HepG2 (cell line): ENCODE data around the gene HSPB6. TPM values are rescaled to one million over a fixed set of nuclear protein-coding genes. Genes with fewer than 3 reads are reported as not detected.

Experiments used
- AGO2 ChIP-seq: fragments of 200-400 bp; formaldehyde crosslinking; optimal IDR thresholded peaks from 2 replicates; pipeline ENCODE3; 2017; ENCODE audit warnings: mild to moderate bottlenecking, low read depth, low read length, moderate library complexity
- CENPT ChIP-seq: sonication (generic); formaldehyde crosslinking; IDR thresholded peaks from 2 replicates; pipeline ENCODE4 v1.8.0; 2022; ENCODE audit warnings: low read depth, mild to moderate bottlenecking, moderate library complexity, missing genetic modification reagents
- CREB1 ChIP-seq, 2 experiments: fragments of 450-650 bp in 1 of 2; IDR thresholded peaks; 2 replicates each; pipeline ENCODE4 v1.6.1; 2016 to 2017; ENCODE audit warnings: control low read depth in 1 of 2, mild to moderate bottlenecking in 1 of 2, missing compliant biosample characterization in 1 of 2, missing genetic modification characterization in 1 of 2
- FOXA1 ChIP-seq, 2 experiments: fragments of 450-650 bp in 1 of 2; sonication (generic) in 1 of 2; formaldehyde crosslinking in 1 of 2; IDR thresholded peaks; 2 replicates each; pipeline versions ENCODE4 v1.4.0 to v1.6.1; 2016 to 2020; ENCODE audit warnings: missing genetic modification reagents in 1 of 2
- GABPB1 ChIP-seq: IDR thresholded peaks from 2 replicates; pipeline ENCODE4 v1.6.1; 2016; ENCODE audit warnings: mild to moderate bottlenecking, missing genetic modification reagents, moderate library complexity, missing compliant biosample characterization
- GFI1 ChIP-seq: sonication (generic); formaldehyde crosslinking; IDR thresholded peaks from 2 replicates; pipeline ENCODE4 v1.5.0; 2020; ENCODE audit warnings: missing genetic modification reagents, mild to moderate bottlenecking, borderline replicate concordance
- HNF4A ChIP-seq: sonication (generic); formaldehyde crosslinking; IDR thresholded peaks from 2 replicates; pipeline ENCODE4 v1.4.0; 2020; ENCODE audit warnings: missing genetic modification reagents
- LCORL ChIP-seq, 2 experiments: fragments of 450-650 bp in 1 of 2; sonication (generic) in 1 of 2; formaldehyde crosslinking in 1 of 2; IDR thresholded peaks; 2 replicates each; pipeline versions ENCODE4 v1.5.0 to v1.6.1; 2017 to 2020; ENCODE audit warnings: antibody characterized with exemption in 1 of 2, missing genetic modification reagents in 1 of 2
- SIN3B ChIP-seq: fragments of 150-350 bp; IDR thresholded peaks from 2 replicates; pipeline ENCODE4 v1.6.1; 2014; ENCODE audit warnings: low read length
- THAP11 ChIP-seq: IDR thresholded peaks from 2 replicates; pipeline ENCODE4 v1.6.1; 2016; ENCODE audit warnings: missing biosample characterization, missing genetic modification reagents
- ZBTB20 ChIP-seq: sonication (generic); formaldehyde crosslinking; IDR thresholded peaks from 2 replicates; pipeline ENCODE4 v1.8.1; 2023; ENCODE audit warnings: missing genetic modification reagents, low read depth, mild to moderate bottlenecking, borderline replicate concordance
- ZIK1 ChIP-seq: sonication (generic); formaldehyde crosslinking; IDR thresholded peaks from 2 replicates; pipeline ENCODE4 v1.5.0; 2020; ENCODE audit warnings: mild to moderate bottlenecking, low read depth, missing genetic modification reagents, borderline replicate concordance
- ZNF10 ChIP-seq: sonication (generic); formaldehyde crosslinking; IDR thresholded peaks from 2 replicates; pipeline ENCODE4 v1.4.0; 2020; ENCODE audit warnings: mild to moderate bottlenecking, low read depth, missing genetic modification reagents, borderline replicate concordance
- ZNF766 ChIP-seq: sonication (generic); formaldehyde crosslinking; IDR thresholded peaks from 2 replicates; pipeline ENCODE4 v1.5.0; 2020; ENCODE audit warnings: missing genetic modification reagents, borderline replicate concordance
- ZNF777 ChIP-seq: sonication (generic); formaldehyde crosslinking; IDR thresholded peaks from 2 replicates; pipeline ENCODE4 v1.4.0; 2020; ENCODE audit warnings: missing genetic modification reagents
- polyA plus RNA-seq, 8 experiments: library from polyadenylated mRNA; depleted of rRNA in 3 of 8; stranded (reverse) in 7 of 8; unstranded in 1 of 8; fragments of >200 nt; fragmentation: Illumina TruSeq in 4 of 8; extraction: Trizol in 4 of 8; gene quantifications; 2 replicates each; pipeline versions ENCODE4 v1.2.1 to v1.2.3, GENCODE V29; 2011 to 2016; ENCODE audit warnings: low read depth in 4 of 8, missing spikeins in 1 of 8, mixed read lengths in 1 of 8; ENCODE audit not compliant: insufficient read depth in 1 of 8
- total RNA-seq, 5 experiments: library from RNA; depleted of rRNA; stranded (reverse); fragments of >200 nt; fragmentation: Illumina TruSeq; extraction: Trizol; gene quantifications; 2 replicates each; pipeline ENCODE4 v1.2.3, GENCODE V29; 2016; ENCODE audit warnings: low read depth in 1 of 5
- TF ChIP-seq, protein P1 (sequence below): sonication (generic); formaldehyde crosslinking; IDR thresholded peaks from 2 replicates; pipeline ENCODE4 v1.4.0; 2020; ENCODE audit warnings: missing genetic modification reagents
- TF ChIP-seq, protein P2 (sequence below): sonication (generic); formaldehyde crosslinking; IDR thresholded peaks from 2 replicates; pipeline ENCODE4 v1.8.0; 2022; ENCODE audit warnings: mild to moderate bottlenecking, missing genetic modification reagents, borderline replicate concordance
- TF ChIP-seq, protein P3 (sequence below): IDR thresholded peaks from 2 replicates; pipeline ENCODE4 v1.6.1; 2016; ENCODE audit warnings: missing compliant biosample characterization, missing genetic modification reagents, borderline replicate concordance
- TF ChIP-seq, protein P4 (sequence below), 2 experiments: sonication (generic) in 1 of 2; formaldehyde crosslinking in 1 of 2; IDR thresholded peaks; 2 replicates each; pipeline versions ENCODE4 v1.5.1 to v1.6.1; 2011 to 2020; ENCODE audit warnings: borderline replicate concordance in 1 of 2, low read depth in 1 of 2, low read length in 1 of 2, mild to moderate bottlenecking in 1 of 2, missing genetic modification reagents in 1 of 2, moderate library complexity in 1 of 2
- TF ChIP-seq, protein P5 (sequence below): IDR thresholded peaks from 2 replicates; pipeline ENCODE4 v1.6.1; 2016; ENCODE audit warnings: missing genetic modification reagents, missing compliant biosample characterization

HSPB6 gene
- total and polyA plus RNA-seq, 2 of the 13 experiments (the other 11 are each of a cell fraction or from before 2014, with no cell fraction given) = 0.18 TPM; not detected in 1

DNA sequence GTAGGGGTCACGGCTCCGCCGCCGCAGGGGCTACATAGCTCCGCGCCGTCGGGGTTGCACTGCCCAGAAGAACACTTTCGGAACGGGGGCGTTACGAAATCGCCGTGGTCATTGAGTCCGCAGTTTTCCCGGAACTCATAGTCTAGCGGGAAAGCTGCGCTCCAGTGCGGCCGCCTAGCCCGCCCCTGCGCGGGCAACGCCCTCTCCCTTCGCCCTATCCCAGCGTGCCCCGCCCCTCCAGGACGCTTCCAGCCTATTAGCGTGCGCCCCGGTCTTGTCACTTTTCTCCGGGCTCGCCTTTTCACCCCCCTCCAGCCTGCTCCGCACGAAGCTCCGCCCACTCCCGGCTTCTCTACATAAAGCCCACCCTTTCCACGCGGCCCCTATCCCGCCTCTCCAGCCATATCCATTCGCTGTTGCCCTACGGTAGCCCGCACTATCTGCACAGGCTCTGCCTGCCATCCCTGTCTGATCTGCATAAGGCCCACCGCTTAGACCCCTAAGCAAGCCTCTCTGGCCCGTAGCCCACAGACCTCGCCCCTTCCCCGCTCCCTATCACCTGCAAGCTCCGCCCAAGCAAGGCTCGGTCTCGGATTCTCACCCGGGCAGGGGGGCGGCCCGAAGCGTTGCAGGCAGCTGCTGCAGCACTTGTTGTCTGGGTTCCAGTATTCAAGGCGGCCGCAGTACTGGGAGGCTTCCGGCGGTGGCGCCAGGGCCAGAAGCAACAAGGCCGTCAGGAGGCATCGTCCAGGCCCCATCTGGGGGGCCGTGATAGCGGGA lies 16.2 kb downstream of the HSPB6 start (continued):
- no peak for TF ChIP-seq CENPT (CRISPR knock-in tag)
- TF ChIP-seq, protein P1, sequence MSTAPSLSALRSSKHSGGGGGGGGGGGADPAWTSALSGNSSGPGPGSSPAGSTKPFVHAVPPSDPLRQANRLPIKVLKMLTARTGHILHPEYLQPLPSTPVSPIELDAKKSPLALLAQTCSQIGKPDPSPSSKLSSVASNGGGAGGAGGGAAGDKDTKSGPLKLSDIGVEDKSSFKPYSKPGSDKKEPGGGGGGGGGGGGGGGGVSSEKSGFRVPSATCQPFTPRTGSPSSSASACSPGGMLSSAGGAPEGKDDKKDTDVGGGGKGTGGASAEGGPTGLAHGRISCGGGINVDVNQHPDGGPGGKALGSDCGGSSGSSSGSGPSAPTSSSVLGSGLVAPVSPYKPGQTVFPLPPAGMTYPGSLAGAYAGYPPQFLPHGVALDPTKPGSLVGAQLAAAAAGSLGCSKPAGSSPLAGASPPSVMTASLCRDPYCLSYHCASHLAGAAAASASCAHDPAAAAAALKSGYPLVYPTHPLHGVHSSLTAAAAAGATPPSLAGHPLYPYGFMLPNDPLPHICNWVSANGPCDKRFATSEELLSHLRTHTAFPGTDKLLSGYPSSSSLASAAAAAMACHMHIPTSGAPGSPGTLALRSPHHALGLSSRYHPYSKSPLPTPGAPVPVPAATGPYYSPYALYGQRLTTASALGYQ (CRISPR knock-in tag) = no peak
- TF ChIP-seq AGO2 = peak; percentile 42
- TF ChIP-seq GFI1 (CRISPR knock-in tag) = peak; percentile 21; the same call in 1 of the 2 replicates
- peak; percentile 52 for TF ChIP-seq CREB1 (IDR thresholded peaks at IDR 0.05)
- peak; percentile 72 for TF ChIP-seq CREB1 (CRISPR knock-in tag; IDR thresholded peaks at IDR 0.05)
- TF ChIP-seq ZIK1 (CRISPR knock-in tag) = no peak; the same call in 1 of the 2 replicates
- TF ChIP-seq, protein P2, sequence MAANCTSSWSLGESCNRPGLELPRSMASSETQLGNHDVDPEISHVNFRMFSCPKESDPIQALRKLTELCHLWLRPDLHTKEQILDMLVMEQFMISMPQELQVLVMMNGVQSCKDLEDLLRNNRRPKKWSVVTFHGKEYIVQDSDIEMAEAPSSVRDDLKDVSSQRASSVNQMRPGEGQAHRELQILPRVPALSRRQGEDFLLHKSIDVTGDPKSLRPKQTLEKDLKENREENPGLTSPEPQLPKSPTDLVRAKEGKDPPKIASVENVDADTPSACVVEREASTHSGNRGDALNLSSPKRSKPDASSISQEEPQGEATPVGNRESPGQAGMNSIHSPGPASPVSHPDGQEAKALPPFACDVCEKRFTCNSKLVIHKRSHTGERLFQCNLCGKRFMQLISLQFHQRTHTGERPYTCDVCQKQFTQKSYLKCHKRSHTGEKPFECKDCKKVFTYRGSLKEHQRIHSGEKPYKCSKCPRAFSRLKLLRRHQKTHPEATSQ (CRISPR knock-in tag) = no peak
- peak; percentile 47; the same call in 1 of the 2 replicates for TF ChIP-seq HNF4A (CRISPR knock-in tag)
- TF ChIP-seq GABPB1 (CRISPR knock-in tag) = peak; percentile 77
- TF ChIP-seq, protein P3, sequence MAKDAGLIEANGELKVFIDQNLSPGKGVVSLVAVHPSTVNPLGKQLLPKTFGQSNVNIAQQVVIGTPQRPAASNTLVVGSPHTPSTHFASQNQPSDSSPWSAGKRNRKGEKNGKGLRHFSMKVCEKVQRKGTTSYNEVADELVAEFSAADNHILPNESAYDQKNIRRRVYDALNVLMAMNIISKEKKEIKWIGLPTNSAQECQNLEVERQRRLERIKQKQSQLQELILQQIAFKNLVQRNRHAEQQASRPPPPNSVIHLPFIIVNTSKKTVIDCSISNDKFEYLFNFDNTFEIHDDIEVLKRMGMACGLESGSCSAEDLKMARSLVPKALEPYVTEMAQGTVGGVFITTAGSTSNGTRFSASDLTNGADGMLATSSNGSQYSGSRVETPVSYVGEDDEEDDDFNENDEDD (CRISPR knock-in tag) = peak; percentile 86; the same call in 1 of the 2 replicates
- TF ChIP-seq LCORL (IDR thresholded peaks at IDR 0.05) = no peak
- peak; percentile 77 for TF ChIP-seq LCORL (CRISPR knock-in tag; IDR thresholded peaks at IDR 0.05)
- TF ChIP-seq ZNF766 (CRISPR knock-in tag) = no peak
- no peak for TF ChIP-seq ZNF10 (CRISPR knock-in tag)
- TF ChIP-seq, protein P4, sequence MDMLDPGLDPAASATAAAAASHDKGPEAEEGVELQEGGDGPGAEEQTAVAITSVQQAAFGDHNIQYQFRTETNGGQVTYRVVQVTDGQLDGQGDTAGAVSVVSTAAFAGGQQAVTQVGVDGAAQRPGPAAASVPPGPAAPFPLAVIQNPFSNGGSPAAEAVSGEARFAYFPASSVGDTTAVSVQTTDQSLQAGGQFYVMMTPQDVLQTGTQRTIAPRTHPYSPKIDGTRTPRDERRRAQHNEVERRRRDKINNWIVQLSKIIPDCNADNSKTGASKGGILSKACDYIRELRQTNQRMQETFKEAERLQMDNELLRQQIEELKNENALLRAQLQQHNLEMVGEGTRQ (IDR thresholded peaks at IDR 0.05; ENCODE audit: low read depth, low read length) = no peak
- TF ChIP-seq, protein P4 (CRISPR knock-in tag; IDR thresholded peaks at IDR 0.05; ENCODE audit: borderline replicate concordance) = peak; percentile 43; the same call in 1 of the 2 replicates
- TF ChIP-seq, protein P5, sequence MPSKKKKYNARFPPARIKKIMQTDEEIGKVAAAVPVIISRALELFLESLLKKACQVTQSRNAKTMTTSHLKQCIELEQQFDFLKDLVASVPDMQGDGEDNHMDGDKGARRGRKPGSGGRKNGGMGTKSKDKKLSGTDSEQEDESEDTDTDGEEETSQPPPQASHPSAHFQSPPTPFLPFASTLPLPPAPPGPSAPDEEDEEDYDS (CRISPR knock-in tag) = peak; percentile 100
- TF ChIP-seq SIN3B = 0 out of 2 replicates have a peak, but pooled peaks have one; percentile 63
- TF ChIP-seq THAP11 (CRISPR knock-in tag) = peak; percentile 85
- TF ChIP-seq FOXA1 (IDR thresholded peaks at IDR 0.05) = no peak
- TF ChIP-seq FOXA1 (CRISPR knock-in tag; IDR thresholded peaks at IDR 0.05) = peak; percentile 32; the same call in 1 of the 2 replicates
- TF ChIP-seq ZNF777 = peak; percentile 97
- no peak for TF ChIP-seq ZBTB20 (CRISPR knock-in tag)
